ENCODE measurements around the gene ZNF615. TPM values are rescaled to one million over a fixed set of nuclear protein-coding genes. Genes with fewer than 3 reads are reported as not detected.
"Not testable (repeated sequence)": the region's sequence is repeated elsewhere in the genome, so short reads cannot be mapped to it uniquely, and the experiment has no call there.

Gene ZNF615
- total RNA-seq, 4 donors from 2014 or later, result 11.6 to 29.9 (median 20.0) TPM

DNA sequence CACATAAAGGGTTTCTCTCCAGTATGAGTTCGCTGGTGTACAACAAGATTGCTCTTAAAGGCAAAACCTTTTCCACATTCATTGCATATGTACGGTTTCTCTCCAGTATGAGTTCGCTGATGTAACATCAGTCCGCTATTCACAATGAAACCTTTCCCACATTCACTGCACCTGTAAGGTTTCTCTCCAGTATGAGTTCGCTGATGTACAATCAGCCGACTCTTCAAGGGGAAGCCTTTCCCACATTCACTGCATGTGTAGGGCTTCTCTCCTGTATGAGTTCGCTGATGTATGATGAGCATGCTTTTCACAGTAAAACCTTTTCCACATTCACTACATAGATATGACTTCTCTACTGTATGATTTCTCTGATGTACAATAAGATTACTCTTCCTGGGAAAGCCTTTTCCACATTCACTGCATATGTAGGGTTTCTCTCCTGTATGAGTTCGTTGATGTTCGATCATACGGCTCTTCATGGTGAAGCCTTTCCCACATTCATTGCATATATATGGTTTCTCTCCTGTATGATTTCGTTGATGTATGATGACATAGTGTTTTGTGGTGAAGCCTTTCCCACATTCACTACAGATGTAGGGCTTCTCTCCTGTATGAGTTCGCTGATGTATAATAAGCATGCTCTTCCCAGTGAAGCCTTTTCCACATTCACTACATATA lies 26.2 kb upstream of the ZNF615 start:
- H3K4me3 ChIP-seq, result no peak overlapping the region
- H3K27me3 ChIP-seq, result no peaks in the 10 kb centered on the region
- TF ChIP-seq POLR2AphosphoS5 (IDR thresholded peaks at IDR 0.05) (no peak), EP300 (IDR thresholded peaks at IDR 0.05) (no peak), CTCF (IDR thresholded peaks at IDR 0.05) (no peak), POLR2A (IDR thresholded peaks at IDR 0.05) (no peak)
- ATAC-seq, result no peak
- H3K27ac ChIP-seq, result no peak overlapping the region
- peaks cover 36 to 74% of the 10 kb centered on the region in 2 donors for H3K36me3 ChIP-seq
- peaks cover 0 to under 1% (median 0%) of the 10 kb centered on the region in 3 donors for H3K4me1 ChIP-seq
- WGBS, 2 donors (ENCODE audit: low coverage in 1 of 2), result 98% methylated on average over 8 to 10 of the region's 12 CpGs
- H3K9me3 ChIP-seq, result peaks cover 7 to 93% (median 14%) of the 10 kb centered on the region in 3 donors

DNA sequence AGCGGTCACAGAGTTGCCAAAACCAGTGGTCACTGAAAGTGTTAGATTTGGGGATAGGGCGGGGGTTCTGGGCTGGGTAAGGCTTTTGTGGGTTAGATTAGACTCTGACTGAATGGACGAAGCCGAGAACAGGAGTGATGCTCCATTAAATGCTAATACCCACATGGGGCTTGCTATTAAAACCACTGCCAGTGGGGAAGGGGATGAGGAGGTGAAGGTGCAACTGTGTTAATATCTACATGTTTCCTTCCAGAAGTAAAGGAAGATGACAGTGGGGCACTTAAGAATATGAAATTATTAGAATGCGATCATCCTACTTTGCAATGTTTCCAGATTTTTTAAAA lies 20.7 kb upstream of the ZNF615 start:
- peaks cover 2 to 55% (median 3%) of the 10 kb centered on the region in 3 donors for H3K9me3 ChIP-seq
- H3K4me3 ChIP-seq, result peak overlapping the region; percentile 73 to 77
- peaks cover 4 to 21% (median 4%) of the 10 kb centered on the region in 3 donors for H3K4me1 ChIP-seq
- 15 to 40% methylated on average over 2 to 5 of the region's 5 CpGs for WGBS, 2 donors (ENCODE audit: low coverage in 1 of 2)
- TF ChIP-seq CTCF (IDR thresholded peaks at IDR 0.05) (no peak), POLR2AphosphoS5 (IDR thresholded peaks at IDR 0.05) (no peak)
- H3K27me3 ChIP-seq, result no peaks in the 10 kb centered on the region
- peak; percentile 10 for ATAC-seq
- H3K27ac ChIP-seq, result peak overlapping the region; percentile 68 to 95 (median 94)
- peaks cover 0 to 45% of the 10 kb centered on the region in 2 donors for H3K36me3 ChIP-seq

GRCh38 chr19:52028027-52028779 lies 20.2 kb upstream of the ZNF615 start, which contains the start of gene ZNF614:
Gene ZNF614, minus strand, starts transcription at chr19:52028379. Its CDS starts 2,634 bp downstream, at chr19:52025745.
- 0% methylated on average over 9 of the region's 53 CpGs; no CpG with 5 or more reads in 1 of the 2 donors for WGBS, 2 donors (ENCODE audit: low coverage in 1 of 2)
- Histone ChIP-seq H3K4me1 (peaks cover 4 to 21% (median 4%) of the 10 kb centered on the region in 3 donors), H3K4me3 (peak within 1 kb of the TSS; percentile 73 to 77), H3K27ac (peak within 1 kb of the TSS; percentile 68 to 95 (median 94)), H3K36me3 (peaks cover 0 to 45% of the 10 kb centered on the region in 2 donors), H3K27me3 (no peaks in the 10 kb centered on the region), H3K9me3 (peaks cover 0 to 55% (median 2%) of the 10 kb centered on the region in 3 donors)
- peak; percentile 81 for TF ChIP-seq POLR2AphosphoS5 (IDR thresholded peaks at IDR 0.05)
- TF ChIP-seq CTCF (IDR thresholded peaks at IDR 0.05), result no peak
- TF ChIP-seq POLR2A (IDR thresholded peaks at IDR 0.05), result peak; percentile 44 to 45
- no peak for TF ChIP-seq EP300 (IDR thresholded peaks at IDR 0.05)
- ATAC-seq, result peak; percentile 96

GRCh38 chr19:52026255-52026990 lies 18.4 kb upstream of the ZNF615 start:
- not testable (repeated sequence) for H3K27ac ChIP-seq, ATAC-seq, H3K4me3 ChIP-seq, H3K27me3 ChIP-seq
- H3K36me3 ChIP-seq, result peaks cover 0 to 49% of the 10 kb centered on the region in 2 donors
- 86 to 89% methylated on average over 10 to 12 of the region's 15 CpGs for WGBS, 2 donors (ENCODE audit: low coverage in 1 of 2)
- peaks cover 0 to 55% (median 2%) of the 10 kb centered on the region in 3 donors for H3K9me3 ChIP-seq
- H3K4me1 ChIP-seq, result peaks cover 4 to 21% (median 4%) of the 10 kb centered on the region in 3 donors

DNA sequence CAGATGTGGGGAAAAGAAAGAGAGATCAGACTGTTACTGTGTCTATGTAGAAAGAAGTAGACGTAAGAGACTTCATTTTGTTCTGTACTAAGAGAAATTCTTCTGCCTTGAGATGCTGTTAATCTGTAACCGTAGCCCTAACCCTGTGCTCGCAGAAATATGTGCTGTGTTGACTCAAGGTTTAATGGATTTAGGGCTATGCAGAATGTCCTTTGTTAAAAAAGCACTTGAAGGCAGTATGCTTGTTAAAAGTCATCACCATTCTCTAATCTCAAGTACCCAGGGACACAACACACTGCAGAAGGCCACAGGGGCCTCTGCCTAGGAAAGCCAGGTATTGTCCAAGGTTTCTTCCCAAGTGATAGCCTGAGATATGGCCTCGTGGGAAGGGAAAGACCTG lies 16.5 kb upstream of the ZNF615 start:
- peaks cover 4 to 21% (median 4%) of the 10 kb centered on the region in 3 donors for H3K4me1 ChIP-seq
- not testable (repeated sequence) for H3K27ac ChIP-seq, H3K4me3 ChIP-seq, H3K27me3 ChIP-seq, ATAC-seq
- H3K9me3 ChIP-seq, result peaks cover 0 to 59% (median 2%) of the 10 kb centered on the region in 3 donors
- peaks cover 0 to 68% of the 10 kb centered on the region in 2 donors for H3K36me3 ChIP-seq
- 95 to 97% methylated on average over 3 to 4 of the region's 4 CpGs for WGBS, 2 donors (ENCODE audit: low coverage in 1 of 2)

Data from gastroesophageal sphincter (tissue), 4 donors.